GM18861 (cell line): ENCODE data around the gene FAM3D.
A peak's percentile ranks its signal among the peaks of the same experiment; 100 is the strongest.

Source experiments
- ATAC-seq: cut with Tn5 transposase; IDR thresholded peaks from one replicate; pipeline ENCODE4 v1.9.1; 2021; ENCODE audit not compliant: unreplicated experiment

The FAM3D gene

GRCh38 chr3:58597770-58598310, 68.7 kb downstream of the FAM3D start:
- no peak for ATAC-seq

GRCh38 chr3:58596834-58597518, 69.6 kb downstream of the FAM3D start:
- no peak for ATAC-seq

- no peak for ATAC-seq
These were observed 72.5 kb downstream of the FAM3D start for GRCh38 chr3:58594117-58594516.

GRCh38 chr3:58591517-58592510, 74.8 kb downstream of the FAM3D start:
- ATAC-seq: no peak

- no peak for ATAC-seq
These were observed 78.5 kb downstream of the FAM3D start for GRCh38 chr3:58588030-58588614.

GRCh38 chr3:58586776-58587192, 79.8 kb downstream of the FAM3D start:
- no peak for ATAC-seq

- ATAC-seq: no peak
These were observed 80.6 kb downstream of the FAM3D start for GRCh38 chr3:58585994-58586393.

GRCh38 chr3:58585005-58585786, 81.4 kb downstream of the FAM3D start:
- ATAC-seq: peak; percentile 76

- ATAC-seq: no peak
These were observed 81.9 kb downstream of the FAM3D start for GRCh38 chr3:58584690-58585004.
